Caki2 (cell line): Measurements from ENCODE around the gene HOXB4. TPM values are rescaled to one million over a fixed set of nuclear protein-coding genes. Genes with fewer than 3 reads are reported as not detected.

ENCODE experiments used
- DNase-seq: peaks from one replicate; pipeline ENCODE4 v3.0.0-alpha.2; 2015; ENCODE audit warnings: low read depth
- in situ Hi-C: cut with HindIII; loops from 2 replicates; pipeline ENCODE4 v1.10.0; 2016; ENCODE audit warnings: low sequenced_read_pairs, low pct_unique_long_range_greater_than_20kb, mixed read lengths
- total RNA-seq: library from RNA; depleted of rRNA; stranded (reverse); fragments of >200 nt; shearing (Covaris generic); gene quantifications from 2 replicates; pipeline ENCODE4 v1.2.3, GENCODE V29; 2014; ENCODE audit warnings: low replicate concordance; rRNA removed

The HOXB4 gene
- total RNA-seq, 1 experiment from 2014 or later = 2.7 TPM

- in situ Hi-C loops = no loop called here
- no peak for DNase-seq
Measured at GRCh38 chr17:48528153-48528935, 49.8 kb downstream of the HOXB4 start.

DNA sequence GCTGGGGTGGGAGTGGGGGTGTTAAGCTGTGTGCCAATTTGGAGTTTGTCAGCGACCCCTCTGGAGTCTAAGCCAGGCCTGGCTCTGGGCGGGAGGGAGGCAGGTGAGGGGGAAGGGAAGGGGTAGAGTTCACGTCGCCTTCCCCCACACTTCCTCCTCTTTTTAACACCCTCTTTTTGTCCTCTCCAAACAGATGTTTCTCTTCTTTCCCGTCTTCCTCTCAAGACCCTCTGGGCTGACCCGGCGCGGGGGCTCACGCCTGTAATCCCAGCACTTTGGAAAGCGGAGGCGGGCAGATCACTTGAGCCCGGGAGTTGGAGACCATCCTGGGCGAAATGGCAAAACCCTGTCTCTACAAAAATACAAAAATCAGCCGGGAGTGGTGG, 50.6 kb downstream of the HOXB4 start:
- in situ Hi-C loops = no loop called here
- DNase-seq = no peak

DNA sequence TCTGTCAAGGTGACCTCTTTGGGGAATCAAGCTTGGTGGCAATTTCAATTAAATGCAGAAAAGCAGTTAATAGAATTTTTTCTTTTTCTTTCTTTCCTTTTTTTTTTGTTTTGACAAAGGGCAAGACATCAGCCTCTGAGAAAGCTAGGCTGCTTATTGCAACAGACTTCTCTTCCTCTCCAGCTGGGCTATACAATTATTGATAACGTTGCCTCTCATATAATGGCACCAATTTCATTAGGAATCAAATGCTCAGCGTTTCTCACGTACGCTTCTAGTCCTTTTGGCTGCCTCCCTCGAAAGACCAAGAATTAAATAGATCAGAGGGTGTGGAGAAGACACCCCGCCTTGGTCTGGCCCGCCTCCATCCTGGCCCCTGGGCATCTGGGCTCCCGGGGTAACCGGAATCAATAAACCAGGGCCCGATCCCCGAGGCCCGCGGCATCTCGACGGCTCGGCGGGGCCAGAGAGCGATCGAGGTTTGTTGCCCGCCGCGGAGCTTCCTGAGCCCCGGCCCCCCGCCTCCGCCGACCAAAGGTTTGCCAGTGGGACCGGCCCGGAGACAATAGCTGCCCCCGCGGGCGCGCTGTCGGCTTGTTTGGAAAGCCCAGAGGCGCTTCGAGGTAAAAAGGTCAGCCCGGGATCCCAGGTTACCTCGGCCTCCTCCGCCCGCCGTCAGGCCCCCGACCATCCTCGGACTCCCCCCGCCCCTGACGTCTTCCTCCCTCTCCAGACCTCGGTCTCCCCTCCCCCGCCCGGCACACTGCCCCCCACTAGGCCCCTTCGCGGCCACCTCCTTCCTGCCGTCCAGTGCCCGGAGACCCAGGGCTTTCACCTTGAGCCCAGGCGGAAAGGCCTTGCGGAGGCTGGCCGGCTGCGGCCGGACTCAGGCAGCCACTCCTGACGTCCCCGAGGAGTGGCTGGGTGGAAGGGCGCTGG, 51.3 kb downstream of the HOXB4 start:
- no peak for DNase-seq

More for the DNA sequence above, 51.3 kb downstream of the HOXB4 start:
- in situ Hi-C loops = no loop called here

Other genes with a start within 250 kb of the HOXB4 start
- 0.88 TPM in 1 of 2 replicates, not detected in the other for gene SKAP1, start 148.1 kb downstream of the HOXB4 start, total RNA-seq
- gene HOXB1, start 47.3 kb downstream of the HOXB4 start, total RNA-seq = not detected in 2 replicates
- 8.4 and 13.5 TPM in 2 replicates for gene HOXB2, start 33.2 kb downstream of the HOXB4 start, total RNA-seq
- 1.1 and 15.0 TPM in 2 replicates for gene HOXB3, start 11.9 kb upstream of the HOXB4 start, total RNA-seq
- not detected in 2 replicates for gene HOXB5, start 15.4 kb upstream of the HOXB4 start, total RNA-seq
- 5.4 and 8.7 TPM in 2 replicates for gene HOXB6, start 26.6 kb upstream of the HOXB4 start, total RNA-seq
- 21.5 and 29.0 TPM in 2 replicates for gene HOXB7, start 32.7 kb upstream of the HOXB4 start, total RNA-seq
- 0.47 TPM in 1 of 2 replicates, not detected in the other for gene HOXB8, start 36.9 kb upstream of the HOXB4 start, total RNA-seq
- 0.84 and 2.1 TPM in 2 replicates for gene HOXB9, start 48.0 kb upstream of the HOXB4 start, total RNA-seq
- gene PRAC1, start 144.2 kb upstream of the HOXB4 start, total RNA-seq = not detected in 2 replicates
- gene PRAC2, start 144.8 kb upstream of the HOXB4 start, total RNA-seq = not detected in 2 replicates
- 6.5 and 6.9 TPM in 2 replicates for gene HOXB13, start 150.4 kb upstream of the HOXB4 start, total RNA-seq
- 0.34 TPM in 1 of 2 replicates, not detected in the other for gene TTLL6, start 238.9 kb upstream of the HOXB4 start, total RNA-seq